GM08714 (cell line): ENCODE results near the gene ANKRD23.
A peak's percentile ranks its signal among the peaks of the same experiment; 100 is the strongest.

Source experiments
- H3K4me3 ChIP-seq: fragments of 200-500 bp; sonication (Bioruptor generic); 2 replicates; pipeline ENCODE4 v1.5.1; 2014; ENCODE audit warnings: mild to moderate bottlenecking, low read length, inconsistent platforms
- ZNF274 ChIP-seq: IDR thresholded peaks from 2 replicates; pipeline ENCODE4 v1.6.1; 2012; ENCODE audit warnings: mild to moderate bottlenecking, low read depth, low read length

The ANKRD23 gene

DNA sequence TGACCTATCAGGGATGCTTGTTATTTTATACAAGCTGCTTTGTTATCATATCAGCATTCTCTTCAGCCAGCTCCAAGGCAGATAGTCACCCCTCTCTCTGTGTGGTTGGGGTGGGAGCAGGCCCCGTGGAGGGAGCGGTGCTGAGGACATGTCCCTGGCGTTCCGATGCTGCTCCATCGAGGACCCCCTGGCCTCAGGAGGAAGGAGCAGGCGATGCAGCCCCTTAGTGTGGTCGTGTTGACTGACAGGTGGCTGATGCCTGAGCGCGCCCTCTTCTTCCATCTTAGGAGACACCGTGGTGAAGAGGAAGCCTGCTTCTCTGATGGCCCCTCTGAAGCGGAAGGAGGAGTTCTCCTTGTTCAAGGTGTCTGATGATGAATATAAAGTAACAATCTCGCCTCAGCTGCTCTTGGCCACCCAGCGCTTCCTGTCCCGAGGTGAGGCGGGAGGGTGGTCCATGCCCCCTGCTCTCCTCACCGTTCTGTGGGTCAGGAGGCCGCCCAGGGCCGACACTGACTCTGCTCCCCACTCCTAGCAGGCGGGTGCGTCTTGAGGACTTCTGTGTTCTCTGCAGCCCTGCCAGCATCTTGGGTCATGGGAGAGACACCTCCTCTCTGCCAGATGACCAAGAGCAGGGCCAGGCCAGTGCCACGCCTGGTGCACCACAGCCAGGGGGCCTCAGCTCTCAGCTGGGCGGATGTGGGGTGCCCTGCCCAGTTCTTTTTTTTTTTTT lies 17.1 kb downstream of the ANKRD23 start:
- no peak for TF ChIP-seq ZNF274
- H3K4me3 ChIP-seq = no peak overlapping the region

DNA sequence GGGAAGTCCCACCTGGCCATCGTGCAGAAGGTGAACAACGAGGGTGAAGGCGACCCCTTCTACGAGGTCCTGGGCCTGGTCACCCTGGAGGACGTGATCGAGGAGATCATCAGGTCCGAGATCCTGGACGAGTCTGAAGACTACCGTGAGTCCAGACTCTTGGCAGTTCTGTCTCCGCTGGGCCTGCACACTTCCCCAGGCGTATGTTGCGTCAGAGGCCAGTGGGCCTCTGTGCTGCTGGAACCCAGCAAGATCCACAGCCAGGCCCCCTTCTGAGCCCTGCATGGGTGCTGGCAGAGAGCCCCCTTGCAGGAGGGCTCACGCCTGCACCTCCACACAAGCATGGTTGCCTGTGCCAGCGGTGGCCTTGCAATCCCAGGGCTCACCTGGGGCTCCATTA lies 18.8 kb downstream of the ANKRD23 start:
- no peak for TF ChIP-seq ZNF274
- H3K4me3 ChIP-seq = no peak overlapping the region

DNA sequence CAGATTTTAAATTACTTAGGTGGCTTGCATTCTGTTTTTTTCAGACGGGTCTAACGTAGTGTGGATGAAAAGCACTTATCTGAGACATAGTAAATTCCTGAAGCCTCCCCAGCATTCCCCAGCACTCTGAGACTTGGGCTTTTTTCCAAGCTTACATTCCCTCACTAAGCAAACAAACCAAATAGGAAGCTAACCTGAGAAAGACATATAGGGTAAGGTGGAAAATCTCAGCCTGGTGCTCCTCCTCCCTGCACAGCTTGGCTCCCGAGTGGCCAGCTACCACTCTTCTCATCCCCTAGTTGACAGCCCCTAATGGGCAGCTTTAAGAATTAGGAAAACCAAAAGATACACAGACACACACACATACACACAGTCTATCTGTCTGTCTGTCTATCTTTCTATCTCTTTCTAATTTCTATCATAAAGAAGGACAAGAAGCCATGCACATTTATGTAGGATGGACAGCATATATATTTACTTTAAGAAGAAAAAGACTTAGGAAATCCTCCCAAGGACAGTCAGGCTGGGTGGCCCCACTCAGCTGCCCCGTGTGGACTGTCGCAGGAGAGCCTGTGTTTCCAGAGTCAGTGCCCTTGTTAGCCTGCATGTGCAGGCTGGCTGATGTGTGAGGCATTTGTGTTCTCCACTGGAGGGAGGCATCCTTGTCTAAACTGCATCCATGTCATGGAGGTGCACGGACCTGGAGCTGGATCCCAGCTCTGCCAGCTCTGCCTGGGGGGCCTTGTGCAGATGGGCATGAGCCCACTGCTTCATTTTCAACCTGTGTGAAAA lies 19.5 kb downstream of the ANKRD23 start:
- no peak for TF ChIP-seq ZNF274
- no peak overlapping the region for H3K4me3 ChIP-seq

DNA sequence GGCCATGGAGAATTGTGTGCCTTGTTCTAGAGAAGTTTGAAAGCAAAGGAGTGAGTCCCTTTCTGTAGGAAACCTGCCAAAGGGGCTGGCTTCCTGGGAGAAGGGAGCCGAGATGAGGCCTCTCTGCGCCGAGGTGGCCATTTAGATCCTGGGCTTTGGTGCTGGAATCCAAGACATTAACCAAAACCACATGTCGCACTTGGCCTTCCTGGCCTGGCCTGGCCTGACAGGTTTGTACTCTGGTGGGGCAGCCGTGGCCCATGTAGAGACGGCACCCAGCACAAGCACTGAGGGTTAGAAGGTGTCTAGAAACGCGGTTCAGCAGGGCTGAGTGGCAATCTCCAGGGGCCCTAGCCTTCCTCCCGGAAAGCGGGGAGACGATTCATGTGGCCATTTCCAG lies 20.6 kb downstream of the ANKRD23 start:
- H3K4me3 ChIP-seq = no peak overlapping the region
- no peak for TF ChIP-seq ZNF274

DNA sequence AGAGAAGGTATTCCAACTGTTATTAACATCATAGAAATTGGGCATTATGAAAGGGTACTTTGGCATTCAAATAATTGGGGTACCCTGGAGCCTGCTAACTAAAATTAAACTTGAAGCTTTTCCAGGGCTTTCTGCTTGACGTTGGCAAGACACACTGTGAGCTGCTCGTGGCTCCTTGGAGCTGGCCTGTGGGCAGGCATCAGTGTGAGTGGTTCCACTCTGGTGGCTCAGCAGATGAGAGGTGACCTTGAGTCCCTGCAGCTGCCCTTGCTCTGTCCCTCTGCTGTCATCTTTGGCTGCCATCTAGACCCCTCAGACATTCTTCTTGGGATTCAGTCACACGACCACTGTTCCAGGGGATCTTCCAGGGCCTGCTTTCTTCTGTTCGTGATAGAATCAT lies 21.0 kb downstream of the ANKRD23 start:
- no peak for TF ChIP-seq ZNF274
- no peak overlapping the region for H3K4me3 ChIP-seq

DNA sequence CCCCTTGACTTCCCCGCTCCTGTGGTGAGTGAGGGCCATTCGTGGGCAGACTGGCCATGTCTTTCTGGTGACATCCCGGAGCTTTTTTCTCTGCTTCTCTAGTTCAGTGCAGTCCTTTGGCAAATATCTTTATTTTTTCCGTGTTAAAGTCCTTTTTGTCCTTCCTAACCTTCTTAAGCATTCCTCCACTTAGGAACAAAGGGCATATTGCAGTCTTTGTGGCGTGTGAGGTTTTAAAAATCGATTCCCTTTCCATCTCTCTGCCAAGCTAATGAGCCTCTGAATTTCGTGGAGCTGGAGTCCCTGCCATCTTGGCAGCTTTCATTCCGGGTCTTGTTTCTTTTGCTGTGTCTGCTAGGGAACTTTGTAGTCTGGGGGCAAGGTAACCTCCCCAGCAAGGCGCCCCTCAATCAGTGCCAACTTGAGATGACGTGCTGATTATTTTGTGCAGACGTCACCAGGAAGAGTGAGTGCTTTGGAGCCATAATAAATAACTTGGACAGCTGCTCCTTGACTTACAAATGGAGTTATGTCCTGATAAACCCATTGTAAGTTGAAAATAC lies 22.6 kb downstream of the ANKRD23 start:
- no peak for TF ChIP-seq ZNF274
- H3K4me3 ChIP-seq = no peak overlapping the region

DNA sequence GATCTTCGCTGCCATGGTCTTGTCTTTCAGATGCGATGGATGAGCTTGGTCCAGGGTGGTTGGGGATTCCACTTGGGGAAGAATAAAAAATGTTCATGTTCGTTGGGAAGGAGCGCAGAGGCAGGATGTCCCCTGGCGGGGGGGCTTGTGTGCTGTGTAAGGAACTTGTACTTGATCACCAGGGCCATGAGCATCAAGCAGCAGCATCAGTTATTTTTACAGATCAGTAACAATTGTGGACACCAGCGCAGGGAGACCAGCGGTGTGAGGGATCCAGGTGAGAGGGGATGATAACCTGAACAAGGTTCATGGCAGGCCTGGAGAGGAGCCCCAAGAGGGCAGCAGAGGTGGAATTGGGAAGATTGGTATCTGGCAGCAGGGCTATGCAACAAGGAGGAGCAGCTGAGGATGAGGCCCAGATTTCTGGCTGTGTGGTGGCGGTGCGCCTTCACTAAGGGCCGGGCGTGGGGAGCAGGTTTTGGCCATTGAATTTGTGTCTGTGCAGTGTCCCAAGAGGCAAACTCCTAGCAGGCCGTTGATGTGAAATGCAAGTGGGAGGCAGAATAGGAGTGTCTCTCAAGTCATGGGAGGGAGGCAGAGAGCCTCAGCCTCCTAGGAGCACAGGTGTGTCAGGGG lies 23.8 kb downstream of the ANKRD23 start:
- TF ChIP-seq ZNF274 = no peak
- no peak overlapping the region for H3K4me3 ChIP-seq

DNA sequence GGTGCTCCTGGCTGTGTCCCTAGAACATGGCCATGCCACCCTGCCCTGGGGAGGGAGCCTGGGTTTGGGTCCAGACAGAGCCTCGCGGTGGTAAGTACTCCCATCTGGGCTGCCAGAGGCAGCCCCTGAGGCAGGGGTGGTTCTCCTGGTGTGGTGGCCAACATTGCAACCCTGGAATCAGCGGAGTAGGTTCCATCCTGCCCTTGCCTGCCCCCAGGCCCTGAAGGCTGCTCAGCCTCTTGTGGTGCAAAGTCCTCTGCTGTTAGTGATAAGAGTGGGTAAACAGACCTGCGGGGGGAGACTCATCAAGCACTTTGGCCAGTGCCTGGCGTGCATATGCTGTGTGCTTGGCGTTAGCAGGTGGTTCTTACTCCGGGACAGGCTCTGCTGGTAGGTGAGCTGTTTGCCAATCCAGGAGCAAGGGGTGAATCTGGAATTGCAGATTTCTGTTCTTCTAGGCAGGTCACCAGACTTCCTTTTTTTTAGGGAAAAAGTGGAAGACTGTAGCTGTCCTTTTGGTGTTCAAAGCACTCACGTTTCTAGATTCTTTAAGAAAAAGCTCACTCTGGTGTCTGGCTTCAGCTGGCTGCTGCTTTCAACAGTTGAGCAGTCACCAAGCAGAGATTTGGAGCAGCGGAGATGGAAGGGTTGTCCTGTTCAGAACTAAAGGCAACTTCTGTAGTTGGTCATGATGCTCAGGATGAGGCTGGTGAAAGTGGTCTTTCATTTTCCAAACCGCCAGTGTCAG lies 24.5 kb downstream of the ANKRD23 start:
- no peak overlapping the region for H3K4me3 ChIP-seq
- no peak for TF ChIP-seq ZNF274

DNA sequence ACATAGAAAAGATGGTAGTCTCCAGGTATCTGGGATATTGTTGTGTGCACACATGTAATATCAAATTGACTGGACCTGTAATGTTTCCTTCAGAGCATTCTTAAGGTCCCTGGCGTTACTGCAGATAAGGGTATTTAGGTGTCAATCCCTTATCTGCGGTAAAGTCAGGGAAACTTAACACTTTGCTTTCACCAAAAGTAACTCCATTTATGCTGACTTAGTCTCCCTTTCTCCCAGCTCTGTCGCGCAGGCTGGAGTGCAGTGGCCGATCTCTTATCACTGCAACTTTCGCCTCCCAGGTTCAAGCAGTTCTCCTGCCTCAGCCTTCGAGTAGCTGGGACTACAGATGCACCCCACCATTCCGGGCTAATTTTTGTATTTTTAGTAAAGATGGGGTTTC lies 25.9 kb downstream of the ANKRD23 start:
- H3K4me3 ChIP-seq = peak overlapping the region; percentile 74
- TF ChIP-seq ZNF274 = no peak

DNA sequence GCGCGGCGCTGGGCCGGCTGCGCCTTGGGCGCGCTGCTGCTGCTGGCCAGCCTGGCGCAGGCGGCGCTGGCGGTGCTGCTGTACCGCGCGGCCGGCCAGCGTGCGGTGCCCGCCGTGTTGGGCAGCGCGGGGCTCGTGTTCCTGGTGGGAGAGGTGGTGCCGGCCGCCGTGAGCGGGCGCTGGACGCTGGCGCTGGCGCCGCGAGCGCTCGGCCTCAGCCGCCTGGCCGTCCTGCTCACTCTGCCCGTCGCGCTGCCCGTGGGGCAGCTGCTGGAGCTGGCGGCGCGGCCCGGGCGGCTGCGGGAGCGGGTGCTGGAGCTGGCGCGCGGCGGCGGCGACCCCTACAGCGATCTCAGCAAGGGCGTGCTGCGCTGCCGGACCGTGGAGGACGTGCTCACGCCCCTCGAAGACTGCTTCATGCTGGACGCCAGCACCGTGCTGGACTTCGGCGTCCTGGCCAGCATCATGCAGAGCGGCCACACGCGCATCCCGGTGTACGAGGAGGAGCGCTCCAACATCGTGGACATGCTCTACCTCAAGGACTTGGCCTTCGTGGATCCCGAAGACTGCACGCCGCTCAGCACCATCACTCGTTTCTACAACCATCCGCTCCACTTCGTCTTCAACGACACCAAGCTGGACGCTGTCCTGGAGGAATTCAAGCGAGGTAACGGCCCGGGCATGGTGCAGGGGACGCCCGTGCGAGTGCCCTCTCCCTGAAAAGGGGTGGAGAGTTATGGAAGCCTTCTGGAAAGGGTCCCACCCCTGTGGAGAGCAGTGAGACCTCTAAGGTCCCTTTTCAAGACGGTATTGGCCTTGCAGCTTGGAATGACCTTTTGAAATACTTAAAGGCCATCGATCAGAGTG lies 26.8 kb downstream of the ANKRD23 start:
- TF ChIP-seq ZNF274 = no peak
- H3K4me3 ChIP-seq = peak overlapping the region; percentile 74

DNA sequence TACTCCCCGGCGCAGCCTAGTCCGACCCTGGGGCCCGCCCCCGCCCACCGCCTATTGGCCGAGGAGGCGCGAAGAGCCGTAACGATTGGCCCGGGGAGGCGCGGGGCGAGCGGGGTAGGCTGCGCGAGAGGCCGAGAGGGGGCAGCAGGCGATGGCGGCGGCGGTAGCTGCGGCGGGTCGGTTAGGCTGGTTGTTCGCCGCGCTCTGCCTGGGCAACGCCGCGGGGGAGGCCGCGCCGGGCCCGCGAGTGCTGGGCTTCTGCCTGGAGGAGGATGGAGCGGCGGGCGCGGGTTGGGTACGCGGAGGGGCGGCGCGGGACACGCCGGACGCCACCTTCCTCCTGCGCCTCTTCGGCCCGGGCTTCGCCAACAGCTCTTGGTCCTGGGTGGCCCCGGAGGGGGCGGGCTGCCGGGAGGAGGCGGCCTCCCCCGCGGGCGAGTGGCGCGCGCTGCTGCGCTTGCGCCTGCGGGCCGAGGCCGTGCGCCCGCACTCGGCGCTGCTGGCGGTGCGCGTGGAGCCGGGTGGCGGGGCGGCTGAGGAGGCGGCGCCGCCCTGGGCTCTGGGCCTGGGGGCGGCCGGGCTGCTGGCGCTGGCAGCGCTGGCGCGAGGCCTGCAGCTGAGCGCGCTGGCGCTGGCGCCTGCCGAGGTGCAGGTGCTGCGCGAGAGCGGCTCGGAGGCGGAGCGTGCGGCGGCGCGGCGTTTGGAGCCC lies 27.5 kb downstream of the ANKRD23 start, which contains the start of gene CNNM3:
CNNM3 (plus strand) TSS at position 142 of the 709 bp plus-strand sequence; CDS start at position 152, 10 bp downstream.
- peak within 1 kb of the TSS; percentile 88 for H3K4me3 ChIP-seq
- no peak for TF ChIP-seq ZNF274
